Hepatocyte (in vitro differentiated cells): ENCODE data around the gene NPB. TPM values are rescaled to one million over a fixed set of nuclear protein-coding genes. Genes with fewer than 3 reads are reported as not detected.

ENCODE experiments used
- DNase-seq: peaks from one replicate; pipeline ENCODE4 v3.0.0-alpha.2; 2016; ENCODE audit warnings: low spot score
- H2AFZ ChIP-seq: fragments of 200-600 bp; sonication (generic); 2 replicates; pipeline ENCODE4 v1.6.0; 2016; ENCODE audit warnings: antibody characterized with exemption, mild to moderate bottlenecking
- H3K27ac ChIP-seq: fragments of 200-600 bp; sonication (generic); 2 replicates; pipeline ENCODE4 v1.5.1; 2016; ENCODE audit warnings: mild to moderate bottlenecking
- H3K27me3 ChIP-seq: fragments of 200-600 bp; sonication (generic); 2 replicates; pipeline ENCODE4 v1.6.1; 2016
- H3K36me3 ChIP-seq: fragments of 200-600 bp; sonication (generic); replicated peaks from 2 replicates; pipeline ENCODE4 v1.5.1; 2016; ENCODE audit warnings: low read depth; ENCODE audit not compliant: insufficient read depth
- H3K4me1 ChIP-seq: fragments of 200-600 bp; sonication (generic); 2 replicates; pipeline ENCODE4 v1.5.1; 2016; ENCODE audit warnings: mild to moderate bottlenecking, moderate library complexity; ENCODE audit not compliant: insufficient read depth
- H3K4me2 ChIP-seq: fragments of 200-600 bp; sonication (generic); 2 replicates; pipeline ENCODE4 v1.6.0; 2016
- H3K4me3 ChIP-seq: fragments of 200-600 bp; sonication (generic); 2 replicates; pipeline ENCODE4 v1.5.1; 2016; ENCODE audit warnings: mild to moderate bottlenecking
- H3K79me2 ChIP-seq: fragments of 200-600 bp; sonication (generic); 2 replicates; pipeline ENCODE4 v1.6.0; 2017; ENCODE audit warnings: mild to moderate bottlenecking
- H3K9me2 ChIP-seq: fragments of 200-600 bp; sonication (generic); replicated peaks from 2 replicates; pipeline ENCODE4 v1.6.0; 2017; ENCODE audit warnings: mild to moderate bottlenecking; ENCODE audit not compliant: insufficient read depth
- H3K9me3 ChIP-seq: fragments of 200-600 bp; sonication (generic); 2 replicates; pipeline ENCODE4 v1.5.1; 2016; ENCODE audit warnings: low read depth, mild to moderate bottlenecking
- H4K20me1 ChIP-seq: fragments of 200-600 bp; sonication (generic); 2 replicates; pipeline ENCODE4 v1.6.0; 2016; ENCODE audit warnings: mild to moderate bottlenecking; ENCODE audit not compliant: insufficient read depth, poor library complexity, severe bottlenecking
- CTCF ChIP-seq: fragments of 200-600 bp; sonication (generic); IDR thresholded peaks from 2 replicates; pipeline ENCODE4 v1.5.1; 2016; ENCODE audit warnings: antibody characterized with exemption, mild to moderate bottlenecking; ENCODE audit not compliant: poor library complexity
- EZH2 ChIP-seq: fragments of 200-600 bp; sonication (generic); IDR thresholded peaks from 2 replicates; pipeline ENCODE4 v1.6.1; 2016; ENCODE audit warnings: antibody characterized with exemption, mild to moderate bottlenecking, borderline replicate concordance
- EZH2phosphoT487 ChIP-seq: fragments of 200-600 bp; sonication (generic); IDR thresholded peaks from one replicate; pipeline ENCODE4 v1.6.1; 2018; ENCODE audit warnings: antibody characterized with exemption, mild to moderate bottlenecking, low read depth, moderate library complexity; ENCODE audit not compliant: unreplicated experiment, severe bottlenecking
- WGBS: methylation state at CpG from one replicate; pipeline ENCODE4 v1.1.6; 2016; ENCODE audit warnings: low lambda C conversion rate; ENCODE audit errors: missing lambda C conversion rate; 5-methylcytosine and 5-hydroxymethylcytosine counted together
- polyA plus RNA-seq: library from polyadenylated mRNA; unstranded; fragments of >200 nt; fragmentation: Nextera tagmentation; extraction: Ambion mirVana; gene quantifications from 2 replicates; pipeline ENCODE4 v1.2.1, GENCODE V29; 2016
- total RNA-seq: library from RNA; depleted of rRNA; stranded (reverse); fragments of >200 nt; gene quantifications from 2 replicates; pipeline ENCODE4 v1.2.3, GENCODE V29; 2014

Gene NPB
- total and polyA plus RNA-seq, 2 experiments from 2014 or later = 0.47 to 2.2 TPM

GRCh38 chr17:81888105-81888987 is 13.7 kb upstream of the NPB start:
- no peak for DNase-seq
- 97% methylated on average over 41 of the region's 44 CpGs for WGBS
- no peaks in the 10 kb centered on the region for H3K9me2 ChIP-seq
- H3K36me3 ChIP-seq = no peaks in the 10 kb centered on the region
- no peak overlapping the region for H3K4me2 ChIP-seq
- no peaks in the 10 kb centered on the region for H4K20me1 ChIP-seq
- H2AFZ ChIP-seq = no peak overlapping the region
- no peak overlapping the region for H3K4me3 ChIP-seq
- TF ChIP-seq EZH2phosphoT487 = no peak
- no peaks in the 10 kb centered on the region for H3K9me3 ChIP-seq
- no peak overlapping the region for H3K27ac ChIP-seq
- H3K27me3 ChIP-seq = no peaks in the 10 kb centered on the region
- H3K4me1 ChIP-seq = peaks cover 6% of the 10 kb centered on the region
- peaks cover 53% of the 10 kb centered on the region for H3K79me2 ChIP-seq

GRCh38 chr17:81888988-81889595 is 12.9 kb upstream of the NPB start:
- Histone ChIP-seq H3K79me2 (peaks cover 55% of the 10 kb centered on the region), H3K9me3 (no peaks in the 10 kb centered on the region), H3K4me1 (peaks cover 6% of the 10 kb centered on the region), H3K4me2 (no peak overlapping the region), H4K20me1 (no peaks in the 10 kb centered on the region), H3K9me2 (no peaks in the 10 kb centered on the region), H3K4me3 (no peak overlapping the region), H3K27me3 (no peaks in the 10 kb centered on the region), H3K36me3 (no peaks in the 10 kb centered on the region), H3K27ac (no peak overlapping the region), H2AFZ (no peak overlapping the region)
- WGBS = 95% methylated on average over 16 of the region's 16 CpGs
- TF ChIP-seq EZH2phosphoT487 (no peak), EZH2 (no peak), CTCF (no peak)
- DNase-seq = peak; percentile 4

- WGBS = 99% methylated on average over 9 of the region's 9 CpGs
- peak; percentile 2 for DNase-seq
- H3K4me2 ChIP-seq = peak overlapping the region; percentile 92
- no peak for TF ChIP-seq EZH2phosphoT487
- no peak for TF ChIP-seq CTCF
- no peak for TF ChIP-seq EZH2
- H3K4me3 ChIP-seq = no peak overlapping the region
- H3K27ac ChIP-seq = no peak overlapping the region
- H3K27me3 ChIP-seq = no peaks in the 10 kb centered on the region
- no peaks in the 10 kb centered on the region for H3K9me3 ChIP-seq
- H3K4me1 ChIP-seq = peaks cover 6% of the 10 kb centered on the region
- H3K79me2 ChIP-seq = peaks cover 55% of the 10 kb centered on the region
- no peaks in the 10 kb centered on the region for H3K36me3 ChIP-seq
- no peaks in the 10 kb centered on the region for H4K20me1 ChIP-seq
- H2AFZ ChIP-seq = no peak overlapping the region
- no peaks in the 10 kb centered on the region for H3K9me2 ChIP-seq
Measured at GRCh38 chr17:81889602-81890001, 12.4 kb upstream of the NPB start.
